Keratinocyte (primary cell): ENCODE data around the gene ARHGAP19. TPM values are rescaled to one million over a fixed set of nuclear protein-coding genes. Genes with fewer than 3 reads are reported as not detected.

Source experiments
- DNase-seq: peaks from one replicate; pipeline ENCODE4 v3.0.0-alpha.2; 2011; ENCODE audit warnings: low read depth, missing footprints, low spot score
- FAIRE-seq: peaks from 2 replicates; lab custom pipeline; 2011; peaks lifted over from hg19 to GRCh38; lab: Jason Lieb, UNC
- H2AFZ ChIP-seq: 2 replicates; pipeline ENCODE4 v1.6.0; 2012; ENCODE audit warnings: low read length, control low read depth, inconsistent platforms; ENCODE audit not compliant: control insufficient read depth
- H3K27ac ChIP-seq: 2 replicates; pipeline ENCODE4 v1.5.1; 2011; ENCODE audit warnings: low read length; ENCODE audit not compliant: control insufficient read depth, insufficient read depth
- H3K27me3 ChIP-seq: 3 replicates; pipeline ENCODE4 v1.6.0; 2011; ENCODE audit warnings: low read length; ENCODE audit not compliant: control insufficient read depth, insufficient read depth; ENCODE audit errors: extremely low read depth
- H3K36me3 ChIP-seq, 2 experiments: 2 replicates in 1 of 2; 3 replicates in 1 of 2; pipeline ENCODE4 v1.5.1; 2011; ENCODE audit warnings: low read length in 2 of 2, mild to moderate bottlenecking in 1 of 2; ENCODE audit not compliant: control insufficient read depth in 2 of 2, insufficient read depth in 2 of 2; ENCODE audit errors: extremely low read depth in 1 of 2
- H3K4me1 ChIP-seq: 3 replicates; pipeline ENCODE4 v1.5.1; 2011; ENCODE audit warnings: low read length; ENCODE audit not compliant: control insufficient read depth, insufficient read depth; ENCODE audit errors: extremely low read depth
- H3K4me2 ChIP-seq: 3 replicates; pipeline ENCODE4 v1.6.0; 2011; ENCODE audit warnings: low read depth, low read length; ENCODE audit not compliant: control insufficient read depth, insufficient read depth; ENCODE audit errors: extremely low read depth
- H3K4me3 ChIP-seq, 3 experiments: fragments of 200-600 bp in 1 of 3; sonication (generic) in 1 of 3; 2 replicates in 2 of 3; 3 replicates in 1 of 3; pipeline ENCODE4 v1.5.1; 2011 to 2016; ENCODE audit warnings: low read length in 3 of 3, mild to moderate bottlenecking in 3 of 3, control low read depth in 2 of 3, inconsistent platforms in 1 of 3, low read depth in 1 of 3, mixed read lengths in 1 of 3, mixed run types in 1 of 3, moderate library complexity in 1 of 3; ENCODE audit not compliant: control insufficient read depth in 2 of 3, insufficient read depth in 2 of 3; ENCODE audit errors: extremely low read depth in 1 of 3
- H3K79me2 ChIP-seq: 2 replicates; pipeline ENCODE4 v1.6.0; 2012; ENCODE audit warnings: low read length; ENCODE audit not compliant: control insufficient read depth, insufficient read depth
- H3K9ac ChIP-seq: 3 replicates; pipeline ENCODE4 v1.6.0; 2011; ENCODE audit warnings: low read length; ENCODE audit not compliant: control insufficient read depth, insufficient read depth; ENCODE audit errors: extremely low read depth
- H3K9me1 ChIP-seq: 3 replicates; pipeline ENCODE4 v1.6.0; 2011; ENCODE audit warnings: low read length; ENCODE audit not compliant: control insufficient read depth, insufficient read depth; ENCODE audit errors: extremely low read depth
- H3K9me3 ChIP-seq: 2 replicates; pipeline ENCODE4 v1.5.1; 2012; ENCODE audit warnings: low read depth, low read length; ENCODE audit not compliant: control insufficient read depth
- H4K20me1 ChIP-seq: 3 replicates; pipeline ENCODE4 v1.6.0; 2011; ENCODE audit warnings: low read length; ENCODE audit not compliant: control insufficient read depth, insufficient read depth; ENCODE audit errors: extremely low read depth
- EZH2 ChIP-seq: IDR thresholded peaks from one replicate; pipeline ENCODE4 v1.6.1; 2012; ENCODE audit warnings: inconsistent platforms, mild to moderate bottlenecking, low read length, moderate library complexity
- dilution Hi-C: fragments of 300-500 bp; cut with MboI; formaldehyde crosslinking; loops from one replicate; pipeline ENCODE4 v1.7.0; 2020; ENCODE audit warnings: low sequenced_read_pairs; ENCODE audit not compliant: extremely low pct_ligation_motif_present
- polyA plus RNA-seq, 5 experiments: library from polyadenylated mRNA; depleted of rRNA in 3 of 5; stranded (reverse) in 3 of 5; stranded (forward) in 1 of 5; unstranded in 1 of 5; fragments of >200 nt; gene quantifications; 1 replicate in 1 of 5; 2 replicates in 3 of 5; 3 replicates in 1 of 5; pipeline versions ENCODE4 v1.2.1 to v1.2.3, GENCODE V29; 2011 to 2012; ENCODE audit warnings: missing spikeins in 2 of 5, low read depth in 1 of 5, low replicate concordance in 1 of 5
- TF ChIP-seq, protein P1 (sequence below), 3 experiments: IDR thresholded peaks in 1 of 3; conservative IDR thresholded peaks in 1 of 3; optimal IDR thresholded peaks in 1 of 3; 2 replicates in 2 of 3; 3 replicates in 1 of 3; pipeline versions ENCODE3 to v1.5.1; 2011; ENCODE audit warnings: low read length in 3 of 3, mild to moderate bottlenecking in 3 of 3, moderate library complexity in 2 of 3, control low read depth in 1 of 3, inconsistent platforms in 1 of 3; ENCODE audit not compliant: insufficient read depth in 2 of 3; ENCODE audit errors: extremely low read depth in 1 of 3

The ARHGAP19 gene
- polyA plus RNA-seq, 1 donor (not counting 4 experiments of a cell fraction or from before 2014, with no cell fraction given) = 7.5 TPM

DNA sequence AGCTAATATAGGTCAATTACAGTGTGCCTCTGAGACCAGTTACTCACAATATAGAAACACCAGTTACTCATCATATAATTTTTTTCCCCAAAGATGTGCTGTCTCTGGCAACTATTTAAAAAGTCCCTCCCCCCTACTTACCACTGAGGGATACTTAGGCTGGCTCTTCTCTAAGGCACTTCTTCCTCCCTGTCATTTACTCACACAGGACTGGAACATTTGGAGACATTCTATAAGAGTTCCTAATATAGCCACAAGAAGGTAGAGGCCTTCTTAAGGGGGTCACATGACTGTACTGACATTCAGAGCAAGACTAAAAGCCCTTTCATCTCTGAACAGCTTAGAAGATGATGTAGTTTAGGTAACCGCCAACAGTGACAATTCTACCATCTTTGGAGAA lies 62.3 kb downstream of the ARHGAP19 start:
- no peaks in the 10 kb centered on the region for H3K9me1 ChIP-seq
- H3K36me3 ChIP-seq = peaks cover 2 to 3% of the 10 kb centered on the region in 2 experiments
- DNase-seq (no peak), FAIRE-seq (no peak)
- no peaks in the 10 kb centered on the region for H3K79me2 ChIP-seq
- no peak overlapping the region for H3K27ac ChIP-seq
- H4K20me1 ChIP-seq = no peaks in the 10 kb centered on the region
- no peak overlapping the region for H3K9ac ChIP-seq
- H3K4me3 ChIP-seq = no peak overlapping the region
- no peaks in the 10 kb centered on the region for H3K4me1 ChIP-seq
- no peaks in the 10 kb centered on the region for H3K27me3 ChIP-seq
- dilution Hi-C loops = no loop called here
- H2AFZ ChIP-seq = no peak overlapping the region
- H3K9me3 ChIP-seq = no peaks in the 10 kb centered on the region
- no peak overlapping the region for H3K4me2 ChIP-seq
- TF ChIP-seq EZH2 = no peak

DNA sequence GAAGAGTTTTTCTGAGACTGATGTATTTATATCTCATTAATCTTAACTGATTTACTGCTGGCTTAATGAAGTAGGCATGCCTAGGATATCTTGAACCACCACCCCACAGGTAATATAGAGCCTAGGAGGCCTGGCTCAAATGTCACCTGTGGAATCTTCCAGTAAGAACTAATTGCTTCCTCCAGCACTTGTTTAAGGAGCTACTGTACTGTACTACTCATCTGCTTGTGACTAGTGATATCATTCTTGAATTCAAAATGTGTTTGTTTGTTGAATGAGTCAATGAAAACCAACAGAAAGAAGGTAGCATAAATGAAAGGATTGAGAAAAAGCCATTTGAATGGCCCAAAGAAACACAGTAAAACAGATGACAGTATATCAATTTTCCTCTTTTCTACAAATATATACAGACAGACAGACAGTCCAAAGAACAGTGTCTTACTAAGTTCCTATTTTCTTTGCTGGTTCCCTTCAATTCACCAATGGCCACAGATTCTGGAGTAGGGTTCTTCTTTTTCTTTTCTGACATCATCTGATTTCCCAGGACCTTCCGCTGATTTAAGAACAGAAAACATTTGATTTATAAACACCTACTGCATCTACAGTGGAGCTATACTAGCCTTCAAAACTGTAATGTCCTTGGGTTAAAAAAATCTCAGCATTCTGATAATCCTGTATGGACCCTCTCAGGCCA lies 63.0 kb downstream of the ARHGAP19 start:
- Histone ChIP-seq H3K4me1 (no peaks in the 10 kb centered on the region), H3K9me1 (no peaks in the 10 kb centered on the region), H3K9me3 (no peaks in the 10 kb centered on the region), H4K20me1 (no peaks in the 10 kb centered on the region), H3K4me3 (no peak overlapping the region), H3K27me3 (no peaks in the 10 kb centered on the region), H3K27ac (no peak overlapping the region), H3K9ac (no peak overlapping the region), H2AFZ (no peak overlapping the region), H3K36me3 (peaks cover 2 to 3% of the 10 kb centered on the region in 2 experiments), H3K79me2 (no peaks in the 10 kb centered on the region), H3K4me2 (no peak overlapping the region)
- DNase-seq (no peak), FAIRE-seq (no peak)
- dilution Hi-C loops = no loop called here
- no peak for TF ChIP-seq EZH2
- TF ChIP-seq, protein P1, sequence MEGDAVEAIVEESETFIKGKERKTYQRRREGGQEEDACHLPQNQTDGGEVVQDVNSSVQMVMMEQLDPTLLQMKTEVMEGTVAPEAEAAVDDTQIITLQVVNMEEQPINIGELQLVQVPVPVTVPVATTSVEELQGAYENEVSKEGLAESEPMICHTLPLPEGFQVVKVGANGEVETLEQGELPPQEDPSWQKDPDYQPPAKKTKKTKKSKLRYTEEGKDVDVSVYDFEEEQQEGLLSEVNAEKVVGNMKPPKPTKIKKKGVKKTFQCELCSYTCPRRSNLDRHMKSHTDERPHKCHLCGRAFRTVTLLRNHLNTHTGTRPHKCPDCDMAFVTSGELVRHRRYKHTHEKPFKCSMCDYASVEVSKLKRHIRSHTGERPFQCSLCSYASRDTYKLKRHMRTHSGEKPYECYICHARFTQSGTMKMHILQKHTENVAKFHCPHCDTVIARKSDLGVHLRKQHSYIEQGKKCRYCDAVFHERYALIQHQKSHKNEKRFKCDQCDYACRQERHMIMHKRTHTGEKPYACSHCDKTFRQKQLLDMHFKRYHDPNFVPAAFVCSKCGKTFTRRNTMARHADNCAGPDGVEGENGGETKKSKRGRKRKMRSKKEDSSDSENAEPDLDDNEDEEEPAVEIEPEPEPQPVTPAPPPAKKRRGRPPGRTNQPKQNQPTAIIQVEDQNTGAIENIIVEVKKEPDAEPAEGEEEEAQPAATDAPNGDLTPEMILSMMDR (optimal IDR thresholded peaks at IDR 0.05 in 1 of 3, IDR thresholded peaks at IDR 0.05 in 1 of 3, conservative IDR thresholded peaks at IDR 0.05 in 1 of 3; ENCODE audit: extremely low read depth in 1 of 3, insufficient read depth in 2 of 3, low read length in 3 of 3) = no peak

DNA sequence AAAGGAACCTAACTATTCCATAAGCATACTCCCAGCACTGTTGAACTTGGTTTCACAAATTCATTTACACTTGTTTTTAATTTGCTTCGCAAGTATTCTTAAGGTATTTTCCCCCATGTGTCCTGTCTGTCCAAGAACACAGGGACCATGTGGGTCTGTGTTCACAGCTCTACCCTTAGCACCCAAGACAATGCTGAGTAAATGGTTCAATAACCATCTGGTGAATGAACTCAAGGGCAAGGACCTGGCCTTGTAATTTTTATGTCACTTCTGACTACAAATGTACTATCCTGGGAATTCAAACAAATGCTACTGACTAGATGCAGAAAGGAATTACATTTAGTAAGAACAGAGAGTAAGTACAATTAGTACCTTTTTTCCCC lies 63.7 kb downstream of the ARHGAP19 start:
- Histone ChIP-seq H4K20me1 (no peaks in the 10 kb centered on the region), H3K4me1 (no peaks in the 10 kb centered on the region), H3K4me2 (no peak overlapping the region), H3K36me3 (peaks cover 2 to 3% of the 10 kb centered on the region in 2 experiments), H3K27ac (no peak overlapping the region), H3K9ac (no peak overlapping the region), H3K27me3 (no peaks in the 10 kb centered on the region), H3K9me1 (no peaks in the 10 kb centered on the region), H3K79me2 (no peaks in the 10 kb centered on the region), H3K4me3 (no peak overlapping the region), H3K9me3 (no peaks in the 10 kb centered on the region), H2AFZ (no peak overlapping the region)
- no peak for DNase-seq
- dilution Hi-C loops = no loop called here
- no peak for TF ChIP-seq EZH2
- TF ChIP-seq, protein P1 (optimal IDR thresholded peaks at IDR 0.05 in 1 of 3, IDR thresholded peaks at IDR 0.05 in 1 of 3, conservative IDR thresholded peaks at IDR 0.05 in 1 of 3; ENCODE audit: extremely low read depth in 1 of 3, insufficient read depth in 2 of 3, low read length in 3 of 3) = no peak
- no peak for FAIRE-seq
